ENCODE results near the gene KLF15. TPM values are rescaled to one million over a fixed set of nuclear protein-coding genes. Genes with fewer than 3 reads are reported as not detected.

Gene KLF15
- total and polyA plus RNA-seq, 2 of the 8 experiments (the other 6 are each of a cell fraction or from before 2014, with no cell fraction given) = 15.7 to 19.5 TPM

- no peak overlapping the region for H3K4me2 ChIP-seq (ENCODE audit: insufficient read depth in 1 of 2, low read depth in 2 of 2, low read length in 2 of 2)
- H3K23me2 ChIP-seq (ENCODE audit: low read depth, low read length) = no peaks in the 10 kb centered on the region
- no peaks in the 10 kb centered on the region for H3K4me1 ChIP-seq (replicated peaks in 1 of 4; ENCODE audit: control insufficient read depth in 3 of 4, insufficient read depth in 4 of 4, low read length in 3 of 4)
- H2BK15ac ChIP-seq (ENCODE audit: low read length) = no peak overlapping the region
- no peak overlapping the region for H3K14ac ChIP-seq (ENCODE audit: insufficient read length)
- ChIA-PET POLR2A (ENCODE audit: partially characterized antibody) (interaction anchor here (1.1 kb wide), 1 partner anchor 22 kb away, joined by 3 read pairs; no protein-coding TSS in a partner anchor), CTCF (ENCODE audit: partially characterized antibody) (interaction anchor here (1.5 kb wide), 1 partner anchor 44 kb away, joined by 4 read pairs; no protein-coding TSS in a partner anchor)
- no peak overlapping the region for H4K91ac ChIP-seq (replicated peaks; ENCODE audit: insufficient read length, low read length)
- H3K18ac ChIP-seq (ENCODE audit: extremely low read depth, low read length) = no peak overlapping the region
- no peaks in the 10 kb centered on the region for H3K79me2 ChIP-seq (ENCODE audit: control insufficient read depth in 1 of 2, insufficient read depth in 2 of 2, low read length in 2 of 2)
- no peak overlapping the region for H3K27ac ChIP-seq (ENCODE audit: low read depth, low read length)
- WGBS, 2 experiments (ENCODE audit: extremely low coverage in 1 of 2, insufficient coverage in 1 of 2, insufficient read length in 1 of 2, insufficient replicate concordance in 2 of 2, low coverage in 1 of 2, low lambda C conversion rate in 2 of 2, missing lambda C conversion rate in 1 of 2) = 95% methylated on average over 11 of the region's 11 CpGs; no CpG with 5 or more reads in 1 of the 2 experiments
- H4K5ac ChIP-seq (ENCODE audit: insufficient read length, low read depth, low read length) = no peak overlapping the region
- H4K8ac ChIP-seq (ENCODE audit: extremely low read depth, insufficient read depth, low read length) = no peak overlapping the region; the same call in 1 of the 2 replicates
- no peak overlapping the region for H2BK20ac ChIP-seq (ENCODE audit: low read length)
- H3K56ac ChIP-seq (replicated peaks; ENCODE audit: insufficient read length, low read depth, low read length) = no peak overlapping the region
- no peaks in the 10 kb centered on the region for H3K36me3 ChIP-seq (ENCODE audit: control insufficient read depth in 2 of 4, insufficient read depth in 4 of 4, low read length in 3 of 4)
- no peak overlapping the region for H2AK5ac ChIP-seq (ENCODE audit: low read depth, low read length)
- H3K79me1 ChIP-seq (ENCODE audit: low read depth, low read length) = no peaks in the 10 kb centered on the region
- no peak overlapping the region; the same call in 1 of the 2 replicates for H2BK12ac ChIP-seq (ENCODE audit: low read depth, low read length)
- H3K27me3 ChIP-seq (replicated peaks in 1 of 4; ENCODE audit: control insufficient read depth in 3 of 4, extremely low read depth in 1 of 4, insufficient read depth in 3 of 4, low read length in 3 of 4) = peaks cover 0 to 2% (median 0%) of the 10 kb centered on the region in 4 experiments; a peak in 1 of 7 replicates
- no peaks in the 10 kb centered on the region for H4K20me1 ChIP-seq (replicated peaks in 1 of 2; ENCODE audit: control insufficient read depth in 1 of 2, insufficient read depth in 2 of 2, low read length in 2 of 2)
- no peak overlapping the region for H3K4me3 ChIP-seq (ENCODE audit: extremely low read depth in 1 of 4, insufficient read depth in 2 of 4, low read depth in 3 of 4, low read length in 4 of 4)
- peaks cover 5 to 7% of the 10 kb centered on the region in 2 experiments; a peak in 3 of 4 replicates for H3K9me3 ChIP-seq (ENCODE audit: insufficient read depth in 2 of 2, low read depth in 1 of 2, low read length in 1 of 2)
- no peak overlapping the region for H2BK5ac ChIP-seq (ENCODE audit: low read depth, low read length)
- DNase-seq (ENCODE audit: low read depth in 1 of 2, low spot score in 2 of 2) (no peak), FAIRE-seq (no peak)
- H2BK120ac ChIP-seq (replicated peaks; ENCODE audit: low read depth, low read length) = no peak overlapping the region
- H3K9ac ChIP-seq (replicated peaks in 1 of 4; ENCODE audit: extremely low read depth in 1 of 4, low read depth in 3 of 4, low read length in 3 of 4) = no peak overlapping the region
- H3K4ac ChIP-seq (replicated peaks; ENCODE audit: insufficient read length, low read depth, low read length) = no peak overlapping the region
- H3K23ac ChIP-seq (ENCODE audit: insufficient read length) = no peak overlapping the region
- no peak overlapping the region for H2AFZ ChIP-seq (ENCODE audit: low read length)
- TF ChIP-seq SP4 (IDR thresholded peaks at IDR 0.05; ENCODE audit: low read length) (no peak), USF2 (IDR thresholded peaks at IDR 0.05; ENCODE audit: low read length) (no peak), SRF (IDR thresholded peaks at IDR 0.05; ENCODE audit: low read depth, low read length) (no peak), CEBPB (IDR thresholded peaks at IDR 0.05; ENCODE audit: low read depth, low read length) (no peak), ASH2L (IDR thresholded peaks at IDR 0.05; ENCODE audit: low read length) (no peak), E2F6 (IDR thresholded peaks at IDR 0.05) (no peak), RNF2 (IDR thresholded peaks at IDR 0.05; ENCODE audit: borderline replicate concordance, low read depth, low read length, missing control alignments, poor library complexity, severe bottlenecking) (no peak), NRF1 (IDR thresholded peaks at IDR 0.05; ENCODE audit: low read depth, low read length) (no peak), ATF3 (IDR thresholded peaks at IDR 0.05; ENCODE audit: insufficient read depth, low read depth, low read length) (no peak), CBX5 (IDR thresholded peaks at IDR 0.05; ENCODE audit: low read depth, low read length) (no peak), SIN3A (conservative IDR thresholded peaks at IDR 0.05 in 1 of 2, IDR thresholded peaks at IDR 0.05 in 1 of 2; ENCODE audit: low read depth in 1 of 2, low read length in 2 of 2) (no peak)
Observed at GRCh38 chr3:126309165-126309564, 48.0 kb downstream of the KLF15 start.

Data from H1 (cell line).